HG02678 (cell line): Measurements from ENCODE around the gene BEST3.

Experiments
- ATAC-seq: cut with Tn5 transposase; IDR thresholded peaks from one replicate; pipeline ENCODE4 v1.9.1; 2021; ENCODE audit warnings: mild to moderate bottlenecking, moderate library complexity; ENCODE audit not compliant: unreplicated experiment

The BEST3 gene

GRCh38 chr12:69655616-69656340 lies 43.3 kb downstream of the BEST3 start:
- ATAC-seq = no peak

- no peak for ATAC-seq
Measured at GRCh38 chr12:69653703-69654102, 45.4 kb downstream of the BEST3 start.

GRCh38 chr12:69651922-69652321 lies 47.2 kb downstream of the BEST3 start:
- ATAC-seq = no peak

- ATAC-seq = no peak
Measured at GRCh38 chr12:69649529-69649928, 49.6 kb downstream of the BEST3 start.

GRCh38 chr12:69648476-69648875 lies 50.6 kb downstream of the BEST3 start:
- no peak for ATAC-seq

- ATAC-seq = no peak
Measured at GRCh38 chr12:69647178-69647577, 51.9 kb downstream of the BEST3 start.

- ATAC-seq = no peak
Measured at GRCh38 chr12:69645031-69645430, 54.1 kb downstream of the BEST3 start.

GRCh38 chr12:69644511-69644910 lies 54.6 kb downstream of the BEST3 start:
- no peak for ATAC-seq

- ATAC-seq = no peak
Measured at GRCh38 chr12:69642531-69642930, 56.6 kb downstream of the BEST3 start.

- ATAC-seq = no peak
Measured at GRCh38 chr12:69641546-69641945, 57.6 kb downstream of the BEST3 start.

- peak; percentile 90 for ATAC-seq
Measured at GRCh38 chr12:69639400-69640016, 59.6 kb downstream of the BEST3 start.

- ATAC-seq = no peak
Measured at GRCh38 chr12:69633061-69633460, 66.0 kb downstream of the BEST3 start.

- ATAC-seq = no peak
Measured at GRCh38 chr12:69630191-69630590, 68.9 kb downstream of the BEST3 start.

GRCh38 chr12:69627501-69627900 lies 71.6 kb downstream of the BEST3 start:
- no peak for ATAC-seq

GRCh38 chr12:69623970-69624369 lies 75.1 kb downstream of the BEST3 start:
- no peak for ATAC-seq

GRCh38 chr12:69621551-69621950 lies 77.6 kb downstream of the BEST3 start:
- no peak for ATAC-seq

- ATAC-seq = no peak
Measured at GRCh38 chr12:69620921-69621320, 78.2 kb downstream of the BEST3 start.

GRCh38 chr12:69620077-69620476 lies 79.0 kb downstream of the BEST3 start:
- no peak for ATAC-seq

GRCh38 chr12:69619050-69619449 lies 80.1 kb downstream of the BEST3 start:
- ATAC-seq = no peak

- no peak for ATAC-seq
Measured at GRCh38 chr12:69616025-69616424, 83.1 kb downstream of the BEST3 start.

GRCh38 chr12:69613351-69613750 lies 85.8 kb downstream of the BEST3 start:
- no peak for ATAC-seq

GRCh38 chr12:69610729-69611128 lies 88.4 kb downstream of the BEST3 start, which contains the start of gene LRRC10:
Gene LRRC10 (minus strand): TSS chr12:69610907. CDS start chr12:69610838, 69 bp downstream.
- ATAC-seq = no peak

GRCh38 chr12:69610126-69610525 lies 89.0 kb downstream of the BEST3 start:
- ATAC-seq = no peak
